CD4-positive, alpha-beta T cell treated with Interleukin-6 for 4 hours (primary cell): ENCODE measurements around the gene SNTG2.

ENCODE experiments used
- DNase-seq: peaks from one replicate; pipeline ENCODE4 v3.0.0-alpha.2; 2020; ENCODE audit warnings: mixed read lengths

The SNTG2 gene

GRCh38 chr2:1249897-1250687, 299.4 kb downstream of the SNTG2 start:
- no peak for DNase-seq

- DNase-seq = no peak
Measured at GRCh38 chr2:1251520-1251919, 300.9 kb downstream of the SNTG2 start.

GRCh38 chr2:1253629-1254028, 303.0 kb downstream of the SNTG2 start:
- no peak for DNase-seq

GRCh38 chr2:1254662-1255343, 304.2 kb downstream of the SNTG2 start:
- DNase-seq = no peak

- no peak for DNase-seq
Measured at GRCh38 chr2:1256632-1257324, 306.1 kb downstream of the SNTG2 start.

- DNase-seq = no peak
Measured at GRCh38 chr2:1257334-1257733, 306.7 kb downstream of the SNTG2 start.

- no peak for DNase-seq
Measured at GRCh38 chr2:1259746-1260145, 309.1 kb downstream of the SNTG2 start.

GRCh38 chr2:1262609-1263008, 312.0 kb downstream of the SNTG2 start:
- DNase-seq = no peak

- DNase-seq = no peak
Measured at GRCh38 chr2:1265454-1265853, 314.8 kb downstream of the SNTG2 start.

- DNase-seq = no peak
Measured at GRCh38 chr2:1266351-1266750, 315.7 kb downstream of the SNTG2 start.

- DNase-seq = no peak
Measured at GRCh38 chr2:1268034-1268433, 317.4 kb downstream of the SNTG2 start.

GRCh38 chr2:1269812-1270211, 319.2 kb downstream of the SNTG2 start:
- no peak for DNase-seq

GRCh38 chr2:1272835-1273234, 322.2 kb downstream of the SNTG2 start:
- no peak for DNase-seq

GRCh38 chr2:1277634-1278033, 327.0 kb downstream of the SNTG2 start:
- DNase-seq = no peak

GRCh38 chr2:1278125-1278524, 327.5 kb downstream of the SNTG2 start:
- no peak for DNase-seq

- DNase-seq = no peak
Measured at GRCh38 chr2:1278861-1279260, 328.2 kb downstream of the SNTG2 start.

- DNase-seq = no peak
Measured at GRCh38 chr2:1282552-1282951, 331.9 kb downstream of the SNTG2 start.

- DNase-seq = no peak
Measured at GRCh38 chr2:1283020-1283801, 332.6 kb downstream of the SNTG2 start.

- no peak for DNase-seq
Measured at GRCh38 chr2:1283871-1284270, 333.2 kb downstream of the SNTG2 start.

GRCh38 chr2:1286929-1287328, 336.3 kb downstream of the SNTG2 start:
- DNase-seq = no peak

GRCh38 chr2:1287427-1287826, 336.8 kb downstream of the SNTG2 start:
- no peak for DNase-seq

- no peak for DNase-seq
Measured at GRCh38 chr2:1294900-1295299, 344.3 kb downstream of the SNTG2 start.

- DNase-seq = no peak
Measured at GRCh38 chr2:1295740-1296139, 345.1 kb downstream of the SNTG2 start.
